IMR-90 (cell line): ENCODE measurements around the gene EIF4A3. TPM values are rescaled to one million over a fixed set of nuclear protein-coding genes. Genes with fewer than 3 reads are reported as not detected.

ENCODE experiments used
- ATAC-seq: fragments of 200-7000 bp; cut with Tn5 transposase; 2 replicates; pipeline ENCODE4 v1.9.1; 2020; ENCODE audit warnings: low read depth, mild to moderate bottlenecking, moderate library complexity
- BruUV-seq: library from RNA; stranded (reverse); fragments of 400-500 nt; replicated peaks from 2 replicates; lab custom pipeline; 2021; lab: Mats Ljungman, UMichigan
- CTCF ChIA-PET: fragments of 300-600 bp; formaldehyde crosslinking; extraction: SDS; loops from one replicate; lab custom pipeline; 2021; ENCODE audit warnings: antibody characterized with exemption; lab: Yijun Ruan, JAX
- POLR2A ChIA-PET: fragments of 300-600 bp; sonication (Branson Sonifier 250); formaldehyde crosslinking; loops from one replicate; lab custom pipeline; 2022; ENCODE audit warnings: antibody characterized with exemption; ENCODE audit not compliant: unreplicated experiment; lab: Charles Lee
- DNase-seq: peaks from one replicate; pipeline ENCODE4 v3.0.0; 2013
- H2AFZ ChIP-seq: replicated peaks from 2 replicates; pipeline ENCODE3; 2013; ENCODE audit warnings: low read length, mild to moderate bottlenecking; ENCODE audit not compliant: poor library complexity
- H2AK5ac ChIP-seq: 2 replicates; pipeline ENCODE4 v1.6.1; 2013; ENCODE audit warnings: low read depth, low read length, inconsistent platforms
- H2AK9ac ChIP-seq: replicated peaks from 2 replicates; pipeline ENCODE3; 2013; ENCODE audit warnings: mild to moderate bottlenecking, low read depth, low read length, moderate library complexity; ENCODE audit not compliant: poor library complexity
- H2BK120ac ChIP-seq: 2 replicates; pipeline ENCODE4 v1.6.1; 2013; ENCODE audit warnings: low read depth, low read length, inconsistent platforms
- H2BK15ac ChIP-seq: 3 replicates; pipeline ENCODE4 v1.6.1; 2013; ENCODE audit warnings: low read depth, low read length, inconsistent platforms
- H2BK20ac ChIP-seq: 2 replicates; pipeline ENCODE4 v1.6.1; 2013; ENCODE audit warnings: low read depth, mild to moderate bottlenecking, inconsistent platforms, low read length, moderate library complexity
- H2BK5ac ChIP-seq: 2 replicates; pipeline ENCODE4 v1.6.1; 2013; ENCODE audit warnings: mild to moderate bottlenecking, low read depth, low read length, inconsistent platforms; ENCODE audit not compliant: poor library complexity, severe bottlenecking
- H3K14ac ChIP-seq: replicated peaks from 2 replicates; pipeline ENCODE4 v1.6.1; 2013; ENCODE audit warnings: low read depth, low read length, inconsistent platforms
- H3K18ac ChIP-seq: 2 replicates; pipeline ENCODE4 v1.6.1; 2013; ENCODE audit warnings: low read depth, low read length, control low read depth
- H3K23ac ChIP-seq: 2 replicates; pipeline ENCODE4 v1.6.1; 2013; ENCODE audit warnings: low read depth, low read length, inconsistent platforms
- H3K27ac ChIP-seq: 2 replicates; pipeline ENCODE4 v1.5.1; 2013; ENCODE audit warnings: mild to moderate bottlenecking, control low read depth, low read length; ENCODE audit not compliant: insufficient read depth
- H3K27me3 ChIP-seq: 2 replicates; pipeline ENCODE4 v1.6.1; 2013; ENCODE audit warnings: low read length; ENCODE audit not compliant: control insufficient read depth, insufficient read depth
- H3K36me3 ChIP-seq: 2 replicates; pipeline ENCODE4 v1.6.1; 2013; ENCODE audit warnings: low read length, mixed read lengths; ENCODE audit not compliant: control insufficient read depth, insufficient read depth
- H3K4ac ChIP-seq: 2 replicates; pipeline ENCODE4 v1.6.1; 2013; ENCODE audit warnings: low read depth, low read length, inconsistent platforms
- H3K4me1 ChIP-seq: 2 replicates; pipeline ENCODE4 v1.6.1; 2013; ENCODE audit warnings: low read length, mixed read lengths; ENCODE audit not compliant: control insufficient read depth, insufficient read depth
- H3K4me2 ChIP-seq: 2 replicates; pipeline ENCODE4 v1.6.1; 2013; ENCODE audit warnings: low read depth, mild to moderate bottlenecking, control low read depth, low read length, moderate library complexity
- H3K4me3 ChIP-seq: 2 replicates; pipeline ENCODE4 v1.5.1; 2013; ENCODE audit warnings: low read depth, mild to moderate bottlenecking, control low read depth, low read length, moderate library complexity; ENCODE audit not compliant: insufficient read depth
- H3K56ac ChIP-seq: 2 replicates; pipeline ENCODE4 v1.6.1; 2013; ENCODE audit warnings: low read length, inconsistent platforms; ENCODE audit not compliant: insufficient read depth; ENCODE audit errors: extremely low read depth
- H3K79me1 ChIP-seq, 2 experiments: 2 replicates each; pipeline ENCODE4 v1.6.1; 2013; ENCODE audit warnings: low read length in 2 of 2, inconsistent platforms in 1 of 2, low read depth in 1 of 2
- H3K9ac ChIP-seq: 2 replicates; pipeline ENCODE4 v1.6.1; 2013; ENCODE audit warnings: low read depth, low read length, control low read depth
- H3K9me1 ChIP-seq: 2 replicates; pipeline ENCODE4 v1.6.1; 2013; ENCODE audit warnings: low read length, inconsistent platforms; ENCODE audit not compliant: insufficient read depth
- H3K9me3 ChIP-seq: 2 replicates; pipeline ENCODE4 v1.6.1; 2013; ENCODE audit warnings: low read length; ENCODE audit not compliant: control insufficient read depth, insufficient read depth
- H4K20me1 ChIP-seq: 2 replicates; pipeline ENCODE4 v1.6.1; 2013; ENCODE audit warnings: low read length, inconsistent platforms; ENCODE audit not compliant: insufficient read depth
- H4K5ac ChIP-seq: 2 replicates; pipeline ENCODE4 v1.6.1; 2013; ENCODE audit warnings: mild to moderate bottlenecking, low read depth, low read length, control low read depth
- H4K8ac ChIP-seq, 2 experiments: 2 replicates each; pipeline ENCODE4 v1.6.1; 2013; ENCODE audit warnings: low read depth in 2 of 2, low read length in 2 of 2, control low read depth in 1 of 2, inconsistent platforms in 1 of 2
- H4K91ac ChIP-seq: 2 replicates; pipeline ENCODE4 v1.6.1; 2013; ENCODE audit warnings: low read depth, low read length, inconsistent platforms; ENCODE audit not compliant: insufficient read depth
- CEBPB ChIP-seq: IDR thresholded peaks from 2 replicates; pipeline ENCODE4 v1.6.1; 2012; ENCODE audit warnings: low read depth, low read length, improper control_type of control experiment
- FOS ChIP-seq: fragments of 150-350 bp; IDR thresholded peaks from 2 replicates; pipeline ENCODE4 v1.6.1; 2016; ENCODE audit warnings: low read depth, low read length
- MAFK ChIP-seq: IDR thresholded peaks from 2 replicates; pipeline ENCODE4 v1.6.1; 2012; ENCODE audit warnings: low read depth, low read length, improper control_type of control experiment
- MAZ ChIP-seq: IDR thresholded peaks from 2 replicates; pipeline ENCODE4 v1.6.1; 2012; ENCODE audit warnings: low read depth, mild to moderate bottlenecking, low read length, improper control_type of control experiment, moderate library complexity, borderline replicate concordance
- MXI1 ChIP-seq: IDR thresholded peaks from 2 replicates; pipeline ENCODE4 v1.6.1; 2012; ENCODE audit warnings: low read depth, mild to moderate bottlenecking, low read length, moderate library complexity, borderline replicate concordance
- RAD21 ChIP-seq: IDR thresholded peaks from 2 replicates; pipeline ENCODE4 v1.6.1; 2012; ENCODE audit warnings: low read length, improper control_type of control experiment
- WGBS, 2 experiments: methylation state at CpG; one replicate each; pipeline versions ENCODE4 v1.1.5 to v1.1.7; 2013; ENCODE audit warnings: missing lambda C conversion rate in 2 of 2; ENCODE audit not compliant: insufficient read length in 1 of 2; ENCODE audit errors: extremely low coverage in 2 of 2; 5-methylcytosine and 5-hydroxymethylcytosine counted together
- dilution Hi-C: fragments of 300-500 bp; cut with HindIII; formaldehyde crosslinking; loops from one replicate; pipeline ENCODE4 v1.14.3; 2018; ENCODE audit warnings: low sequenced_read_pairs; ENCODE audit not compliant: unreplicated experiment
- in situ Hi-C: fragments of 300-500 bp; cut with MboI; formaldehyde crosslinking; loops from 3 replicates; pipeline ENCODE4 v1.14.3; 2019; ENCODE audit warnings: low sequenced_read_pairs, inconsistent platforms, mixed read lengths
- intact Hi-C: fragments of 100-400 bp; cut with micrococcal nuclease; formaldehyde crosslinking; loops from 2 replicates; pipeline ENCODE4 v1.10.0; 2022
- polyA plus RNA-seq, 3 experiments: library from polyadenylated mRNA; depleted of rRNA; stranded (reverse); fragments of >200 nt; gene quantifications; 2 replicates each; pipeline ENCODE4 v1.2.3, GENCODE V29; 2012; ENCODE audit warnings: low replicate concordance in 1 of 3
- total RNA-seq: library from RNA; depleted of rRNA; stranded (reverse); fragments of >200 nt; gene quantifications from 2 replicates; pipeline ENCODE4 v1.2.3, GENCODE V29; 2012
- TF ChIP-seq, protein P1 (sequence below): conservative IDR thresholded peaks from 2 replicates; pipeline ENCODE4 v1.5.1; 2012; ENCODE audit warnings: mild to moderate bottlenecking, low read depth, low read length, improper control_type of control experiment
- TF ChIP-seq, protein P2 (sequence below): fragments of 150-350 bp; IDR thresholded peaks from 2 replicates; pipeline ENCODE4 v1.6.1; 2017; ENCODE audit warnings: mild to moderate bottlenecking, antibody characterized with exemption, low read length, low read depth

Gene EIF4A3
- total and polyA plus RNA-seq, 2 of the 4 experiments (the other 2 are of a cell fraction) = 85.3 to 97.1 TPM

- BruUV-seq = no TSS peak
- DNase-seq = peak; percentile 77
- no peaks in the 10 kb centered on the region for H3K27me3 ChIP-seq
These were observed 44.8 kb downstream of the EIF4A3 start for GRCh38 chr17:80101946-80102663.

More at GRCh38 chr17:80101946-80102663, 44.8 kb downstream of the EIF4A3 start:
- peak overlapping the region; percentile 51 for H2BK5ac ChIP-seq
- H3K27ac ChIP-seq = peak overlapping the region; percentile 76
- H3K18ac ChIP-seq = peak overlapping the region; percentile 88; the same call in 1 of the 2 replicates
- peak overlapping the region; percentile 75; the same call in 1 of the 2 replicates for H4K91ac ChIP-seq
- peak overlapping the region; percentile 93 for H4K5ac ChIP-seq
- peak overlapping the region; percentile 98 for H3K4me3 ChIP-seq
- ChIA-PET POLR2A (interaction anchor here (0.9 to 1.0 kb wide), 3 partner anchors 12 to 43 kb away, joined by 3 read pairs; no protein-coding TSS in a partner anchor), CTCF (interaction anchor here (0.5 to 1.5 kb wide), 16 partner anchors 9 to 269 kb away, joined by 3 to 14 read pairs (median 4); no protein-coding TSS in a partner anchor)
- TF ChIP-seq, protein P1, sequence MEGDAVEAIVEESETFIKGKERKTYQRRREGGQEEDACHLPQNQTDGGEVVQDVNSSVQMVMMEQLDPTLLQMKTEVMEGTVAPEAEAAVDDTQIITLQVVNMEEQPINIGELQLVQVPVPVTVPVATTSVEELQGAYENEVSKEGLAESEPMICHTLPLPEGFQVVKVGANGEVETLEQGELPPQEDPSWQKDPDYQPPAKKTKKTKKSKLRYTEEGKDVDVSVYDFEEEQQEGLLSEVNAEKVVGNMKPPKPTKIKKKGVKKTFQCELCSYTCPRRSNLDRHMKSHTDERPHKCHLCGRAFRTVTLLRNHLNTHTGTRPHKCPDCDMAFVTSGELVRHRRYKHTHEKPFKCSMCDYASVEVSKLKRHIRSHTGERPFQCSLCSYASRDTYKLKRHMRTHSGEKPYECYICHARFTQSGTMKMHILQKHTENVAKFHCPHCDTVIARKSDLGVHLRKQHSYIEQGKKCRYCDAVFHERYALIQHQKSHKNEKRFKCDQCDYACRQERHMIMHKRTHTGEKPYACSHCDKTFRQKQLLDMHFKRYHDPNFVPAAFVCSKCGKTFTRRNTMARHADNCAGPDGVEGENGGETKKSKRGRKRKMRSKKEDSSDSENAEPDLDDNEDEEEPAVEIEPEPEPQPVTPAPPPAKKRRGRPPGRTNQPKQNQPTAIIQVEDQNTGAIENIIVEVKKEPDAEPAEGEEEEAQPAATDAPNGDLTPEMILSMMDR = no peak
- TF ChIP-seq FOS = peak; percentile 23; the same call in 1 of the 2 replicates
- no peak for TF ChIP-seq MAFK
- TF ChIP-seq, protein P2, sequence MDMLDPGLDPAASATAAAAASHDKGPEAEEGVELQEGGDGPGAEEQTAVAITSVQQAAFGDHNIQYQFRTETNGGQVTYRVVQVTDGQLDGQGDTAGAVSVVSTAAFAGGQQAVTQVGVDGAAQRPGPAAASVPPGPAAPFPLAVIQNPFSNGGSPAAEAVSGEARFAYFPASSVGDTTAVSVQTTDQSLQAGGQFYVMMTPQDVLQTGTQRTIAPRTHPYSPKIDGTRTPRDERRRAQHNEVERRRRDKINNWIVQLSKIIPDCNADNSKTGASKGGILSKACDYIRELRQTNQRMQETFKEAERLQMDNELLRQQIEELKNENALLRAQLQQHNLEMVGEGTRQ = no peak
- TF ChIP-seq CEBPB = no peak
- no peak for TF ChIP-seq MXI1
- peak; percentile 59; the same call in 1 of the 2 replicates for TF ChIP-seq MAZ
- TF ChIP-seq RAD21 = no peak
- peak; percentile 33 for ATAC-seq
- H2AK9ac ChIP-seq = peak overlapping the region; percentile 97
- in situ Hi-C loops = no loop called here
- H3K79me1 ChIP-seq = peaks cover 0 to 14% of the 10 kb centered on the region in 2 experiments; a peak in 3 of 4 replicates
- no peak overlapping the region for H2BK20ac ChIP-seq
- peak overlapping the region; percentile 93 for H3K4ac ChIP-seq
- H3K4me1 ChIP-seq = peaks cover 6% of the 10 kb centered on the region
- peak overlapping the region; percentile 96 for H3K23ac ChIP-seq
- peak overlapping the region; percentile 94 to 95 for H4K8ac ChIP-seq
- peaks cover 8% of the 10 kb centered on the region for H3K9me1 ChIP-seq
- no peaks in the 10 kb centered on the region for H3K36me3 ChIP-seq
- 32% methylated on average over 7 of the region's 21 CpGs; no CpG with 5 or more reads in 1 of the 2 experiments for WGBS, 2 experiments
- dilution Hi-C loops = no loop called here
- no peak overlapping the region for H2BK15ac ChIP-seq
- intact Hi-C loops = loop anchor here (1.0 to 5.0 kb wide), 2 partner anchors 45 to 94 kb away; partner anchors contain the start of gene EIF4A3
- H2BK120ac ChIP-seq = peak overlapping the region; percentile 25; the same call in 1 of the 2 replicates
- peak overlapping the region; percentile 99 for H2AFZ ChIP-seq
- peak overlapping the region; percentile 94 for H2AK5ac ChIP-seq
- no peaks in the 10 kb centered on the region for H3K9me3 ChIP-seq
- peak overlapping the region; percentile 87 for H3K56ac ChIP-seq
- peak overlapping the region; percentile 98 for H3K4me2 ChIP-seq
- H3K14ac ChIP-seq = peak overlapping the region; percentile 92
- peak overlapping the region; percentile 95 for H3K9ac ChIP-seq
- no peaks in the 10 kb centered on the region for H4K20me1 ChIP-seq
